GM12878 (cell line): ENCODE data around the gene ADAM20. TPM values are rescaled to one million over a fixed set of nuclear protein-coding genes. Genes with fewer than 3 reads are reported as not detected.
"Not testable (repeated sequence)": the region's sequence is repeated elsewhere in the genome, so short reads cannot be mapped to it uniquely, and the experiment has no call there.

Experiments
- ATAC-seq: fragments of 200-7000 bp; cut with Tn5 transposase; 3 replicates; pipeline ENCODE4 v1.9.1; 2020; ENCODE audit warnings: mild to moderate bottlenecking, moderate library complexity
- BruUV-seq: library from RNA; stranded (reverse); fragments of 400-500 nt; replicated peaks from 2 replicates; lab custom pipeline; 2021; lab: Mats Ljungman, UMichigan
- CTCF ChIA-PET: fragments of 300-600 bp; sonication (Branson Sonifier 250); formaldehyde crosslinking; extraction: SDS; loops from one replicate; lab custom pipeline; 2021; ENCODE audit warnings: inconsistent platforms; lab: Yijun Ruan, JAX
- POLR2A ChIA-PET: fragments of 350-600 bp; formaldehyde crosslinking; extraction: SDS; loops from one replicate; lab custom pipeline; 2021; ENCODE audit warnings: inconsistent platforms; lab: Charles Lee
- RAD21 ChIA-PET: fragments of 300-600 bp; sonication (Branson Sonifier 250); formaldehyde crosslinking; loops from one replicate; lab custom pipeline; 2023; ENCODE audit warnings: antibody characterized with exemption; ENCODE audit not compliant: unreplicated experiment; lab: Charles Lee
- SMC1A ChIA-PET: fragments of 300-600 bp; sonication (Branson Sonifier 250); formaldehyde crosslinking; loops from one replicate; lab custom pipeline; 2023; ENCODE audit not compliant: unreplicated experiment, uncharacterized antibody; lab: Charles Lee
- DNase-seq: peaks from one replicate; pipeline ENCODE4 v3.0.0-alpha.2; 2011; ENCODE audit warnings: low read depth, low spot score
- FAIRE-seq: peaks from 3 replicates; lab custom pipeline; 2011; peaks lifted over from hg19 to GRCh38; lab: Jason Lieb, UNC
- H2AFZ ChIP-seq: 2 replicates; pipeline ENCODE4 v1.6.0; 2011; ENCODE audit warnings: low read depth, low read length, control low read depth; ENCODE audit not compliant: control insufficient read depth
- H3K27ac ChIP-seq: 2 replicates; pipeline ENCODE4 v1.5.1; 2011; ENCODE audit warnings: control low read depth; ENCODE audit not compliant: control insufficient read depth, insufficient read depth
- H3K27me3 ChIP-seq, 2 experiments: replicated peaks in 1 of 2; 2 replicates each; pipeline versions ENCODE4 v1.6.0 to v1.6.1; 2011; ENCODE audit warnings: low read length in 1 of 2; ENCODE audit not compliant: control insufficient read depth in 2 of 2, insufficient read depth in 2 of 2
- H3K36me3 ChIP-seq, 2 experiments: 2 replicates each; pipeline ENCODE4 v1.5.1; 2011; ENCODE audit warnings: low read length in 1 of 2; ENCODE audit not compliant: control insufficient read depth in 2 of 2, insufficient read depth in 2 of 2
- H3K4me1 ChIP-seq: 2 replicates; pipeline ENCODE4 v1.6.1; 2011; ENCODE audit warnings: mild to moderate bottlenecking, low read length, moderate library complexity, mixed read lengths; ENCODE audit not compliant: control insufficient read depth, insufficient read depth
- H3K4me2 ChIP-seq: 2 replicates; pipeline ENCODE4 v1.6.0; 2011; ENCODE audit warnings: control low read depth; ENCODE audit not compliant: control insufficient read depth, insufficient read depth
- H3K4me3 ChIP-seq: fragments of 200-600 bp; sonication (generic); 2 replicates; pipeline ENCODE4 v1.5.1; 2016
- H3K79me2 ChIP-seq: 2 replicates; pipeline ENCODE4 v1.6.0; 2011; ENCODE audit warnings: low read length; ENCODE audit not compliant: control insufficient read depth, insufficient read depth
- H3K9ac ChIP-seq: 2 replicates; pipeline ENCODE4 v1.8.0; 2011; ENCODE audit warnings: low read length, control low read depth, mixed read lengths; ENCODE audit not compliant: control insufficient read depth, insufficient read depth
- H3K9me3 ChIP-seq: replicated peaks from 3 replicates; pipeline ENCODE4 v1.5.1; 2011; ENCODE audit warnings: mild to moderate bottlenecking, low read length; ENCODE audit not compliant: control insufficient read depth, insufficient read depth
- H4K20me1 ChIP-seq: 2 replicates; pipeline ENCODE4 v1.6.0; 2011; ENCODE audit not compliant: control insufficient read depth, insufficient read depth
- ASH2L ChIP-seq: fragments of 300-600, 200-600 bp; sonication (generic); IDR thresholded peaks from 2 replicates; pipeline ENCODE4 v1.6.1; 2017; ENCODE audit warnings: low read depth, mild to moderate bottlenecking, borderline replicate concordance
- NFXL1 ChIP-seq: fragments of 450-650 bp; IDR thresholded peaks from 2 replicates; pipeline ENCODE4 v1.6.1; 2017; ENCODE audit warnings: antibody characterized with exemption, mild to moderate bottlenecking, borderline replicate concordance
- WGBS: methylation state at CpG from one replicate; pipeline ENCODE4 v1.1.6; 2016; ENCODE audit warnings: low lambda C conversion rate; ENCODE audit not compliant: insufficient replicate concordance, insufficient coverage; ENCODE audit errors: missing lambda C conversion rate; 5-methylcytosine and 5-hydroxymethylcytosine counted together
- in situ Hi-C: fragments of 300-500 bp; cut with MboI; formaldehyde crosslinking; loops from 9 replicates; pipeline ENCODE4 v1.14.3; 2018; ENCODE audit warnings: mixed read lengths
- intact Hi-C: fragments of 100-400 bp; cut with micrococcal nuclease; formaldehyde crosslinking; loops from one replicate; pipeline ENCODE4 v1.14.2; 2022; ENCODE audit not compliant: unreplicated experiment
- polyA plus RNA-seq, 11 experiments: library from polyadenylated mRNA; depleted of rRNA in 4 of 11; unstranded in 6 of 11; stranded (reverse) in 5 of 11; fragments of >200 nt; fragmentation: Nextera tagmentation in 4 of 11; fragmentation: Illumina TruSeq in 1 of 11; extraction: Ambion mirVana in 4 of 11; extraction: Trizol in 1 of 11; gene quantifications; 1 replicate in 1 of 11; 2 replicates in 10 of 11; pipeline versions ENCODE4 v1.2.1 to v1.2.3, GENCODE V29; 2011 to 2016; ENCODE audit warnings: inconsistent platforms in 2 of 11, missing spikeins in 2 of 11, low read depth in 1 of 11
- total RNA-seq, 4 experiments: library from RNA; depleted of rRNA in 3 of 4; stranded (reverse); fragments of >200 nt in 3 of 4; fragmentation: Illumina TruSeq in 1 of 4; extraction: Trizol in 1 of 4; gene quantifications; 2 replicates each; pipeline versions ENCODE4 v1.2.1 to v1.2.3, GENCODE V29; 2013 to 2021
- TF ChIP-seq, protein P1 (sequence below): IDR thresholded peaks from 2 replicates; pipeline ENCODE4 v1.6.1; 2012; ENCODE audit warnings: low read depth, low read length, improper control_type of control experiment

ADAM20 gene
- total and polyA plus RNA-seq, 10 of the 15 experiments (the other 5 are each of a cell fraction or from before 2014, with no cell fraction given) = 0.04 to 0.34 (median 0.10) TPM; not detected in 3

DNA sequence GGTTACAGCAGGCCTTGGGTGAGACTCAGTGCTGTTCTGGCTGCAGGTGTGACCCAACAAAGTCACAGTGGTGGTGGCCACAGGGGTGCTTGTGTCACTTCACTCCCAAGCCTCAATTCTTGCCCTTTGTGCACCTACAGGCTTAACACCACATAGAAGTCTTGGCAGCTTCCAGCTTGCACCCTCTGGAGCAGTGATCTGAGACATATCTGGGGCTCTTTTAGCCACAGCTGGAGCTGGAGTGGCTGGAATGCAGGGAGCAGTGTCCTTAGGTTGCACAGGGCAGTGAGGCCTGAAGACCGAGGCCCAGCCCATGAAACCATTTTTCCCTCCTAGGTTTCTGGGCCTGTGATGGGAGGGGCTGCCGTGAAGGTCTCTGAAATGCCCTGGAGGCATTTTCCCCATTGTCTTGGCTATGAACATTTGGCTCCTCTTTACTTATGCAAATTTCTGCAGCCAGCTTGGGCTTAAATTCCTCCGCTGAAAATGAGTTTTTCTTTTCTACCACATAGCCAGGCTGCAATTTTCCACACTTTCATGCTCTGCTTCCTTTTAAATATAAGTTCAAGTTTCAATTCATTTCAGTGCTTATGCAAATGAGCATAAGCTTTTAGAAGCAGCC, 45.1 kb downstream of the ADAM20 start:
- no peaks in the 10 kb centered on the region for H3K27me3 ChIP-seq
- ATAC-seq (no peak), DNase-seq (no peak), FAIRE-seq (no peak)
- no peak overlapping the region for H2AFZ ChIP-seq
- SMC1A ChIA-PET = no interaction called here
- no peak overlapping the region for H3K4me2 ChIP-seq
- CTCF ChIA-PET = no interaction called here
- 0% methylated on average over 3 of the region's 3 CpGs for WGBS
- RAD21 ChIA-PET = no interaction called here
- H3K27ac ChIP-seq = no peak overlapping the region
- H3K9ac ChIP-seq = no peak overlapping the region
- H3K36me3 ChIP-seq = no peaks in the 10 kb centered on the region
- intact Hi-C loops = no loop called here
- no peaks in the 10 kb centered on the region for H3K4me1 ChIP-seq
- H3K79me2 ChIP-seq = no peaks in the 10 kb centered on the region
- H4K20me1 ChIP-seq = no peaks in the 10 kb centered on the region
- no peak overlapping the region for H3K4me3 ChIP-seq
- TF ChIP-seq, protein P1, sequence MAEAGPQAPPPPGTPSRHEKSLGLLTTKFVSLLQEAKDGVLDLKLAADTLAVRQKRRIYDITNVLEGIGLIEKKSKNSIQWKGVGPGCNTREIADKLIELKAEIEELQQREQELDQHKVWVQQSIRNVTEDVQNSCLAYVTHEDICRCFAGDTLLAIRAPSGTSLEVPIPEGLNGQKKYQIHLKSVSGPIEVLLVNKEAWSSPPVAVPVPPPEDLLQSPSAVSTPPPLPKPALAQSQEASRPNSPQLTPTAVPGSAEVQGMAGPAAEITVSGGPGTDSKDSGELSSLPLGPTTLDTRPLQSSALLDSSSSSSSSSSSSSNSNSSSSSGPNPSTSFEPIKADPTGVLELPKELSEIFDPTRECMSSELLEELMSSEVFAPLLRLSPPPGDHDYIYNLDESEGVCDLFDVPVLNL = no peak
- TF ChIP-seq ASH2L (no peak), NFXL1 (no peak)
- TF ChIP-seq, all 136 proteins: peak for 0
- peaks cover 17% of the 10 kb centered on the region; the same call in 2 of the 3 replicates for H3K9me3 ChIP-seq
- in situ Hi-C loops = no loop called here
- POLR2A ChIA-PET = interaction anchor here (0.5 kb wide), 1 partner anchor 180 kb away, joined by 3 read pairs; no protein-coding TSS in a partner anchor
- no TSS peak for BruUV-seq

DNA sequence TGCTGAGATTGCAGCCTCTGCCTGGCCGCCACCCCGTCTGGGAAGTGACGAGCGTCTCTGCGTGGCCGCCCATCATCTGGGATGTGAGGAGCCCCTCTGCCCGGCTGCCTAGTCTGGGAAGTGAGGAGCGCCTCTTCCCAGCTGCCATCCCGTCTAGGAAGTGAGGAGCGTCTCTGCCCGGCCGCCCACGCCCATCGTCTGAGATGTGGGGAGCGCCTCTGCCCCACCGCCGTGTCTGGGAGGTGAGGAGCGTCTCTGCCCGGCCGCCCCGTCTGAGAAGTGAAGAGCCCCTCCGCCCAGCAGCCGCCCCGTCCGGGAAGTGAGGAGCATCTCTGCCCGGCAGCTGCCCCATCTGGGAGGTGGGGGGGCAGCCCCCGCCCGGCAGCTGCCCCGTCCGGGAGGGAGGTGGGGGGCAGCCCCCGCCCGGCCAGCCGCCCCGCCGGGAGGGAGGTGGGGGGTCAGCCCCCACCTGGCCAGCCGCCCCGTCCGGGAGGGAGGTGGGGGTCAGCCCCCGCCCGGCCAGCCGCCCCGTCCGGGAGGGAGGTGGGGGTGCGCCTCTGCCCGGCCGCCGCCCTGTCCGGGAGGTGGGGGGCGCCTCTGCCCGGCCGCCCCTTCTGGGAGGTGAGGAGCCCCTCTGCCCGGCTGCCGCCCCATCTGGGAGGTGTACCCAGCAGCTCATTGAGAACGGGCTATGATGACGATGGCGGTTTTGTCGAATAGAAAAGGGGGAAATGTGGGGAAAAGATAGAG, 57.3 kb downstream of the ADAM20 start:
- in situ Hi-C loops, H3K9ac ChIP-seq, H3K79me2 ChIP-seq, FAIRE-seq, H3K4me3 ChIP-seq, H3K9me3 ChIP-seq, H4K20me1 ChIP-seq, H2AFZ ChIP-seq, RAD21 ChIA-PET, ATAC-seq, H3K27me3 ChIP-seq, H3K4me2 ChIP-seq, SMC1A ChIA-PET, H3K4me1 ChIP-seq, DNase-seq, BruUV-seq, H3K27ac ChIP-seq, intact Hi-C loops, H3K36me3 ChIP-seq, POLR2A ChIA-PET, CTCF ChIA-PET: not testable (repeated sequence)
- 82% methylated on average over 9 of the region's 57 CpGs for WGBS

DNA sequence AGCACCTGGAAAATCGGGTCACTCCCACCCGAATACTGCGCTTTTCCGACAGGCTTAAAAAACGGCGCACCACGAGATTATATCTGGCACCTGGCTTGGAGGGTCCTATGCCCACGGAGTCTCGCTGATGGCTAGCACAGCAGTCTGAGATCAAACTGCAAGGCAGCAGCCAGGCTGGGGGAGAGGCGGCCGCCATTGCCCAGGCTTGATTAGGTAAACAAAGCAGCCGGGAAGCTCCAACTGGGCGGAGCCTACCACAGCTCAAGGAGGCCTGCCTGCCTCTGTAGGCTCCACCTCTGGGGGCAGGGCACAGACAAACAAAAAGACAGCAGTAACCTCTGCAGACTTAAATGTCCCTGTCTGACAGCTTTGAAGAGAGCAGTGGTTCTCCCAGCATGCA, 59.3 kb downstream of the ADAM20 start:
- WGBS = 91% methylated on average over 6 of the region's 13 CpGs
- H3K79me2 ChIP-seq, intact Hi-C loops, FAIRE-seq, in situ Hi-C loops, H3K9me3 ChIP-seq, H3K4me2 ChIP-seq, CTCF ChIA-PET, RAD21 ChIA-PET, H3K27ac ChIP-seq, H3K27me3 ChIP-seq, POLR2A ChIA-PET, DNase-seq, BruUV-seq, H2AFZ ChIP-seq, H3K4me1 ChIP-seq, H3K4me3 ChIP-seq, H4K20me1 ChIP-seq, SMC1A ChIA-PET, H3K9ac ChIP-seq, ATAC-seq, H3K36me3 ChIP-seq: not testable (repeated sequence)
